ENCODE results near the gene SLC16A11.

- no peak for TF ChIP-seq POLR2AphosphoS5 (IDR thresholded peaks at IDR 0.05; ENCODE audit: low read depth, low read length)
- TF ChIP-seq POLR2A (IDR thresholded peaks at IDR 0.05; ENCODE audit: low read depth, low read length) = no peak
These were observed 24.5 kb downstream of the SLC16A11 start for GRCh38 chr17:7019367-7019766.
